ENCODE measurements around the gene NR3C2. TPM values are rescaled to one million over a fixed set of nuclear protein-coding genes. Genes with fewer than 3 reads are reported as not detected.

The NR3C2 gene
- total and polyA plus RNA-seq, 10 of the 15 experiments (the other 5 are each of a cell fraction or from before 2014, with no cell fraction given): 0.05 to 0.11 (median 0.08) TPM; not detected in 4

DNA sequence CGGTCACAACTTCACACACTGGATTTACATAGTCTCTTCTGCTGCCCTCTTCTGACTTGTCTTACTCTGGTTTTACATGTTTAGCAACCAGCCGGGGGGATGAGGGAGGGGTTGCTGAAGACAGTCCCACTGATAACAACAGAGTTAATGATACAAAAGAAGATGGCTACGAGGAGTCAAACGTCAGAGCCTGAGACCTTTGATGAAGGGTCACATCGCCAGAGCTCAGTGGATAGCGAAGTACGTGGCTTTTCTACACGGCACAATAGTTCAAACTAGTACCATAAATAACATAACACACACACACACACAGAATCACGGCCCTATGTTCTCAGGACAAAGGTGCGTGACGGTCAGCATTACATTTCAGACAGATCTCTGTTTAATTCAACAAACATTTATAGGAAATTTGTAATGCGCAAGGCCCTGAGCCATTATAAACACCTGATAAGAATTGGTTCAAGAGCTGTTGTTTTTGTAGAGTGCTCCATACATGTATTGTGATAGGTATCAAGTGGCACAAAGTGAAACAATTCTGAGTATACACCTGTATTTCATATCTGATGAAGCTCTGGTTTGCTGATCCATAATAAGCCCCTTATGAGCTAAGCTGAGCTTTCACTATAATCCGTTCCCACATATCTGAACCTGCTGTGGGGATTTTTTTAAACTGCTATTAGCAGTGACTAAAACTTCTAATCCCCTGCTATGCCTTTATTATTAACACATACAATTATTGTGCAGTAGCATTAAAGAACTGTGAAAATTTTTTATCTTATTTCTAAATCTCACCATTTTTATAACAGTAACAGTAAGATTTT is 100.0 kb downstream of the NR3C2 start (continued):
- TF ChIP-seq EP300 (IDR thresholded peaks at IDR 0.05; ENCODE audit: borderline replicate concordance in 1 of 2, control insufficient read depth in 1 of 2, low read depth in 2 of 2, low read length in 2 of 2) (no peak), POLR2AphosphoS5 (IDR thresholded peaks at IDR 0.05; ENCODE audit: low read length) (no peak)
- TF ChIP-seq, protein P1, sequence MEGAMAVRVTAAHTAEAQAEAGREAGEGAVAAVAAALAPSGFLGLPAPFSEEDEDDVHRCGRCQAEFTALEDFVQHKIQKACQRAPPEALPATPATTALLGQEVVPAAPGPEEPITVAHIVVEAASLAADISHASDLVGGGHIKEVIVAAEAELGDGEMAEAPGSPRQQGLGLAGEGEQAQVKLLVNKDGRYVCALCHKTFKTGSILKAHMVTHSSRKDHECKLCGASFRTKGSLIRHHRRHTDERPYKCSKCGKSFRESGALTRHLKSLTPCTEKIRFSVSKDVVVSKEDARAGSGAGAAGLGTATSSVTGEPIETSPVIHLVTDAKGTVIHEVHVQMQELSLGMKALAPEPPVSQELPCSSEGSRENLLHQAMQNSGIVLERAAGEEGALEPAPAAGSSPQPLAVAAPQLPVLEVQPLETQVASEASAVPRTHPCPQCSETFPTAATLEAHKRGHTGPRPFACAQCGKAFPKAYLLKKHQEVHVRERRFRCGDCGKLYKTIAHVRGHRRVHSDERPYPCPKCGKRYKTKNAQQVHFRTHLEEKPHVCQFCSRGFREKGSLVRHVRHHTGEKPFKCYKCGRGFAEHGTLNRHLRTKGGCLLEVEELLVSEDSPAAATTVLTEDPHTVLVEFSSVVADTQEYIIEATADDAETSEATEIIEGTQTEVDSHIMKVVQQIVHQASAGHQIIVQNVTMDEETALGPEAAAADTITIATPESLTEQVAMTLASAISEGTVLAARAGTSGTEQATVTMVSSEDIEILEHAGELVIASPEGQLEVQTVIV (IDR thresholded peaks at IDR 0.05; ENCODE audit: borderline replicate concordance, partially characterized antibody): no peak

DNA sequence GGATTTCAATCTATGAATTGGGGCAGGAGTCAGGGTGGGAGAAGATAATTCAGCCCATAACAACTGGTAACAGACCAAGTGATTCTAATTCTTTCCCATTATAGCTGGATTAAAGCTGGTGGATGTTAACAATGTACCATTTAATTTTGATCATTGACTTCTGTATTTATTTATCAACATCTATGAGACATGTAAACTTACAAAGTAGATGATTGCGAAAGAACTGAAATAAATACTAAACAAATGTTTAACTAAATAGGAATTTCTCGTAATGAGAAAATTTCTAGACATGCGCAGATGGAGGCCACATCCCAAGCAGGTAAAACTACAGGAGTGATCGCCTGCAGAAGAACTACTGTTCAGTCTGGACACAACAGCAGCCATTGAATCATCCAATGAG is 107.1 kb downstream of the NR3C2 start:
- H3K79me2 ChIP-seq (ENCODE audit: control insufficient read depth, insufficient read depth, low read length): no peaks in the 10 kb centered on the region
- intact Hi-C loops (cut with micrococcal nuclease; ENCODE audit: unreplicated experiment) (no loop called here), in situ Hi-C loops (cut with MboI) (no loop called here)
- H3K4me1 ChIP-seq (ENCODE audit: control insufficient read depth, insufficient read depth, low read length): no peaks in the 10 kb centered on the region
- no peak overlapping the region for H3K27ac ChIP-seq (ENCODE audit: control insufficient read depth, insufficient read depth)
- DNase-seq (ENCODE audit: low read depth, low spot score) (no peak), FAIRE-seq (no peak), ATAC-seq (no peak)
- no peak overlapping the region for H2AFZ ChIP-seq (ENCODE audit: control insufficient read depth, low read depth, low read length)
- CTCF ChIA-PET: interaction anchor here (0.6 kb wide), 1 partner anchor 444 kb away, joined by 3 read pairs; no protein-coding TSS in a partner anchor
- H3K4me2 ChIP-seq (ENCODE audit: control insufficient read depth, insufficient read depth): no peak overlapping the region
- H3K4me3 ChIP-seq: no peak overlapping the region
- no peaks in the 10 kb centered on the region for H4K20me1 ChIP-seq (ENCODE audit: control insufficient read depth, insufficient read depth)
- H3K9me3 ChIP-seq (replicated peaks; ENCODE audit: control insufficient read depth, insufficient read depth, low read length): no peaks in the 10 kb centered on the region
- POLR2A ChIA-PET: no interaction called here
- RAD21 ChIA-PET (ENCODE audit: unreplicated experiment): no interaction called here
- SMC1A ChIA-PET (ENCODE audit: uncharacterized antibody, unreplicated experiment): no interaction called here
- no peaks in the 10 kb centered on the region for H3K27me3 ChIP-seq (replicated peaks in 1 of 2; ENCODE audit: control insufficient read depth in 2 of 2, insufficient read depth in 2 of 2, low read length in 1 of 2)
- no peaks in the 10 kb centered on the region for H3K36me3 ChIP-seq (ENCODE audit: control insufficient read depth in 2 of 2, insufficient read depth in 2 of 2, low read length in 1 of 2)
- no TSS peak for BruUV-seq (replicated peaks)
- H3K9ac ChIP-seq (ENCODE audit: control insufficient read depth, insufficient read depth, low read length): no peak overlapping the region
- WGBS (ENCODE audit: insufficient coverage, insufficient replicate concordance, low lambda C conversion rate, missing lambda C conversion rate): 59% methylated on average over 4 of the region's 4 CpGs
- no peak for TF ChIP-seq YBX1 (IDR thresholded peaks at IDR 0.05)
- TF ChIP-seq POU2F2 (IDR thresholded peaks at IDR 0.05; ENCODE audit: borderline replicate concordance, low read depth, low read length): no peak
- TF ChIP-seq, protein P2, sequence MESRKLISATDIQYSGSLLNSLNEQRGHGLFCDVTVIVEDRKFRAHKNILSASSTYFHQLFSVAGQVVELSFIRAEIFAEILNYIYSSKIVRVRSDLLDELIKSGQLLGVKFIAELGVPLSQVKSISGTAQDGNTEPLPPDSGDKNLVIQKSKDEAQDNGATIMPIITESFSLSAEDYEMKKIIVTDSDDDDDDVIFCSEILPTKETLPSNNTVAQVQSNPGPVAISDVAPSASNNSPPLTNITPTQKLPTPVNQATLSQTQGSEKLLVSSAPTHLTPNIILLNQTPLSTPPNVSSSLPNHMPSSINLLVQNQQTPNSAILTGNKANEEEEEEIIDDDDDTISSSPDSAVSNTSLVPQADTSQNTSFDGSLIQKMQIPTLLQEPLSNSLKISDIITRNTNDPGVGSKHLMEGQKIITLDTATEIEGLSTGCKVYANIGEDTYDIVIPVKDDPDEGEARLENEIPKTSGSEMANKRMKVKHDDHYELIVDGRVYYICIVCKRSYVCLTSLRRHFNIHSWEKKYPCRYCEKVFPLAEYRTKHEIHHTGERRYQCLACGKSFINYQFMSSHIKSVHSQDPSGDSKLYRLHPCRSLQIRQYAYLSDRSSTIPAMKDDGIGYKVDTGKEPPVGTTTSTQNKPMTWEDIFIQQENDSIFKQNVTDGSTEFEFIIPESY (IDR thresholded peaks at IDR 0.05): no peak
- TF ChIP-seq ESRRA (IDR thresholded peaks at IDR 0.05; ENCODE audit: low read length): no peak
- TF ChIP-seq, protein P3, sequence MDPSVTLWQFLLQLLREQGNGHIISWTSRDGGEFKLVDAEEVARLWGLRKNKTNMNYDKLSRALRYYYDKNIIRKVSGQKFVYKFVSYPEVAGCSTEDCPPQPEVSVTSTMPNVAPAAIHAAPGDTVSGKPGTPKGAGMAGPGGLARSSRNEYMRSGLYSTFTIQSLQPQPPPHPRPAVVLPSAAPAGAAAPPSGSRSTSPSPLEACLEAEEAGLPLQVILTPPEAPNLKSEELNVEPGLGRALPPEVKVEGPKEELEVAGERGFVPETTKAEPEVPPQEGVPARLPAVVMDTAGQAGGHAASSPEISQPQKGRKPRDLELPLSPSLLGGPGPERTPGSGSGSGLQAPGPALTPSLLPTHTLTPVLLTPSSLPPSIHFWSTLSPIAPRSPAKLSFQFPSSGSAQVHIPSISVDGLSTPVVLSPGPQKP (IDR thresholded peaks at IDR 0.05; ENCODE audit: low read depth, low read length): no peak
- no peak for TF ChIP-seq ATF7 (IDR thresholded peaks at IDR 0.05; ENCODE audit: low read depth)
- no peak for TF ChIP-seq CHD2 (IDR thresholded peaks at IDR 0.05; ENCODE audit: borderline replicate concordance, low read depth, low read length)
- TF ChIP-seq, protein P4, sequence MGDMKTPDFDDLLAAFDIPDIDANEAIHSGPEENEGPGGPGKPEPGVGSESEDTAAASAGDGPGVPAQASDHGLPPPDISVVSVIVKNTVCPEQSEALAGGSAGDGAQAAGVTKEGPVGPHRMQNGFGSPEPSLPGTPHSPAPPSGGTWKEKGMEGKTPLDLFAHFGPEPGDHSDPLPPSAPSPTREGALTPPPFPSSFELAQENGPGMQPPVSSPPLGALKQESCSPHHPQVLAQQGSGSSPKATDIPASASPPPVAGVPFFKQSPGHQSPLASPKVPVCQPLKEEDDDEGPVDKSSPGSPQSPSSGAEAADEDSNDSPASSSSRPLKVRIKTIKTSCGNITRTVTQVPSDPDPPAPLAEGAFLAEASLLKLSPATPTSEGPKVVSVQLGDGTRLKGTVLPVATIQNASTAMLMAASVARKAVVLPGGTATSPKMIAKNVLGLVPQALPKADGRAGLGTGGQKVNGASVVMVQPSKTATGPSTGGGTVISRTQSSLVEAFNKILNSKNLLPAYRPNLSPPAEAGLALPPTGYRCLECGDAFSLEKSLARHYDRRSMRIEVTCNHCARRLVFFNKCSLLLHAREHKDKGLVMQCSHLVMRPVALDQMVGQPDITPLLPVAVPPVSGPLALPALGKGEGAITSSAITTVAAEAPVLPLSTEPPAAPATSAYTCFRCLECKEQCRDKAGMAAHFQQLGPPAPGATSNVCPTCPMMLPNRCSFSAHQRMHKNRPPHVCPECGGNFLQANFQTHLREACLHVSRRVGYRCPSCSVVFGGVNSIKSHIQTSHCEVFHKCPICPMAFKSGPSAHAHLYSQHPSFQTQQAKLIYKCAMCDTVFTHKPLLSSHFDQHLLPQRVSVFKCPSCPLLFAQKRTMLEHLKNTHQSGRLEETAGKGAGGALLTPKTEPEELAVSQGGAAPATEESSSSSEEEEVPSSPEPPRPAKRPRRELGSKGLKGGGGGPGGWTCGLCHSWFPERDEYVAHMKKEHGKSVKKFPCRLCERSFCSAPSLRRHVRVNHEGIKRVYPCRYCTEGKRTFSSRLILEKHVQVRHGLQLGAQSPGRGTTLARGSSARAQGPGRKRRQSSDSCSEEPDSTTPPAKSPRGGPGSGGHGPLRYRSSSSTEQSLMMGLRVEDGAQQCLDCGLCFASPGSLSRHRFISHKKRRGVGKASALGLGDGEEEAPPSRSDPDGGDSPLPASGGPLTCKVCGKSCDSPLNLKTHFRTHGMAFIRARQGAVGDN (IDR thresholded peaks at IDR 0.05): no peak
